HepG2 (cell line): ENCODE measurements around the gene GALNT10. TPM values are rescaled to one million over a fixed set of nuclear protein-coding genes. Genes with fewer than 3 reads are reported as not detected.

ENCODE experiments used
- ATAC-seq: fragments of 200-7000 bp; cut with Tn5 transposase; 3 replicates; pipeline ENCODE4 v1.9.1; 2020; ENCODE audit warnings: mild to moderate bottlenecking, moderate library complexity
- BruUV-seq: library from RNA; stranded (reverse); fragments of 400-500 nt; replicated peaks from 2 replicates; lab custom pipeline; 2021; lab: Mats Ljungman, UMichigan
- CTCF ChIA-PET: fragments of 300-600 bp; formaldehyde crosslinking; extraction: SDS; loops from one replicate; lab custom pipeline; 2021; ENCODE audit warnings: low total read pairs, inconsistent platforms, low intra/inter-chr PET ratio; lab: Yijun Ruan, JAX
- POLR2A ChIA-PET: fragments of 350-600 bp; sonication (Branson Sonifier 250); formaldehyde crosslinking; loops from one replicate; lab custom pipeline; 2020; ENCODE audit warnings: antibody characterized with exemption, inconsistent platforms; lab: Yijun Ruan, JAX
- DNase-seq: peaks from one replicate; pipeline ENCODE4 v3.0.0-alpha.2; 2015; ENCODE audit warnings: low spot score
- FAIRE-seq: peaks from 3 replicates; lab custom pipeline; 2011; peaks lifted over from hg19 to GRCh38; lab: Jason Lieb, UNC
- H2AFZ ChIP-seq: one replicate; pipeline ENCODE4 v1.6.1; 2011; ENCODE audit warnings: low read length, inconsistent platforms
- H3K27ac ChIP-seq: fragments of 300-600 bp; 3 replicates; pipeline ENCODE4 v1.8.0; 2011; ENCODE audit warnings: mixed run types, mild to moderate bottlenecking, mixed read lengths, low read length, inconsistent platforms; ENCODE audit not compliant: insufficient read depth; ENCODE audit errors: extremely low read length
- H3K27me3 ChIP-seq, 2 experiments: fragments of 200-600 bp in 1 of 2; 2 replicates in 1 of 2; 3 replicates in 1 of 2; pipeline versions ENCODE4 v1.6.0 to v1.8.0; 2011; ENCODE audit warnings: low read length in 2 of 2, mild to moderate bottlenecking in 2 of 2, moderate library complexity in 2 of 2, inconsistent platforms in 1 of 2; ENCODE audit not compliant: insufficient read depth in 2 of 2, control insufficient read depth in 1 of 2
- H3K36me3 ChIP-seq, 2 experiments: fragments of 200-600 bp in 1 of 2; replicated peaks in 1 of 2; 2 replicates in 1 of 2; 3 replicates in 1 of 2; pipeline versions ENCODE4 v1.5.1 to v1.8.0; 2011; ENCODE audit warnings: low read length in 2 of 2, inconsistent platforms in 1 of 2; ENCODE audit not compliant: insufficient read depth in 2 of 2, control insufficient read depth in 1 of 2
- H3K4me1 ChIP-seq: 2 replicates; pipeline ENCODE4 v1.5.1; 2012; ENCODE audit warnings: low read length, inconsistent platforms; ENCODE audit not compliant: insufficient read depth
- H3K4me2 ChIP-seq: 2 replicates; pipeline ENCODE4 v1.6.0; 2011; ENCODE audit warnings: low read depth, low read length, inconsistent platforms
- H3K4me3 ChIP-seq, 3 experiments: fragments of 200-600 bp in 1 of 3; sonication (generic), shearing (Covaris generic) in 1 of 3; replicated peaks in 1 of 3; 2 replicates each; pipeline ENCODE4 v1.5.1; 2011 to 2016; ENCODE audit warnings: low read length in 3 of 3, inconsistent platforms in 2 of 3, low read depth in 2 of 3, mild to moderate bottlenecking in 2 of 3, control low read depth in 1 of 3, mixed read lengths in 1 of 3; ENCODE audit not compliant: insufficient read depth in 1 of 3
- H3K79me2 ChIP-seq: one replicate; pipeline ENCODE4 v1.6.1; 2011; ENCODE audit warnings: low read length, inconsistent platforms; ENCODE audit not compliant: insufficient read depth
- H3K9ac ChIP-seq: 2 replicates; pipeline ENCODE4 v1.6.0; 2011; ENCODE audit warnings: mild to moderate bottlenecking, low read depth, low read length, inconsistent platforms; ENCODE audit not compliant: insufficient read depth
- H3K9me3 ChIP-seq: 2 replicates; pipeline ENCODE4 v1.5.1; 2012; ENCODE audit warnings: mild to moderate bottlenecking, low read length
- H4K20me1 ChIP-seq: 2 replicates; pipeline ENCODE4 v1.6.0; 2011; ENCODE audit warnings: inconsistent platforms, mild to moderate bottlenecking, low read length, moderate library complexity; ENCODE audit not compliant: insufficient read depth
- KAT8 ChIP-seq: IDR thresholded peaks from 2 replicates; pipeline ENCODE4 v1.6.1; 2016; ENCODE audit warnings: missing genetic modification reagents, missing compliant biosample characterization
- KDM1A ChIP-seq: IDR thresholded peaks from 2 replicates; pipeline ENCODE4 v1.6.1; 2016; ENCODE audit warnings: missing compliant biosample characterization
- MTA1 ChIP-seq: sonication (generic); formaldehyde crosslinking; IDR thresholded peaks from 2 replicates; pipeline ENCODE4 v1.4.0; 2020; ENCODE audit warnings: missing genetic modification reagents, mild to moderate bottlenecking, borderline replicate concordance
- ZBTB8A ChIP-seq: sonication (generic); formaldehyde crosslinking; IDR thresholded peaks from 2 replicates; pipeline ENCODE4 v1.4.0; 2020; ENCODE audit warnings: mild to moderate bottlenecking, low read depth, missing genetic modification reagents, borderline replicate concordance
- ZMYM3 ChIP-seq: sonication (generic); formaldehyde crosslinking; IDR thresholded peaks from 2 replicates; pipeline ENCODE4 v1.5.1; 2020; ENCODE audit warnings: mild to moderate bottlenecking, missing genetic modification reagents
- ZNF615 ChIP-seq: sonication (generic); formaldehyde crosslinking; IDR thresholded peaks from 2 replicates; pipeline ENCODE4 v1.5.0; 2020; ENCODE audit warnings: mild to moderate bottlenecking, missing genetic modification reagents, borderline replicate concordance
- ZNF790 ChIP-seq: sonication (generic); formaldehyde crosslinking; IDR thresholded peaks from 2 replicates; pipeline ENCODE4 v1.8.0; 2022; ENCODE audit warnings: missing genetic modification reagents, mild to moderate bottlenecking, borderline replicate concordance
- WGBS: methylation state at CpG from one replicate; pipeline ENCODE4 v1.1.6; 2017; ENCODE audit warnings: low lambda C conversion rate; 5-methylcytosine and 5-hydroxymethylcytosine counted together
- in situ Hi-C: cut with HindIII; loops from 2 replicates; pipeline ENCODE4 v1.10.0; 2017; ENCODE audit warnings: low pct_unique_long_range_greater_than_20kb; ENCODE audit not compliant: extremely low pct_ligation_motif_present
- intact Hi-C: fragments of 100-400 bp; cut with micrococcal nuclease; formaldehyde crosslinking; loops from one replicate; pipeline ENCODE4 v1.10.0; 2022; ENCODE audit not compliant: unreplicated experiment
- polyA plus RNA-seq, 8 experiments: library from polyadenylated mRNA; depleted of rRNA in 3 of 8; stranded (reverse) in 7 of 8; unstranded in 1 of 8; fragments of >200 nt; fragmentation: Illumina TruSeq in 4 of 8; extraction: Trizol in 4 of 8; gene quantifications; 2 replicates each; pipeline versions ENCODE4 v1.2.1 to v1.2.3, GENCODE V29; 2011 to 2016; ENCODE audit warnings: low read depth in 4 of 8, missing spikeins in 1 of 8, mixed read lengths in 1 of 8; ENCODE audit not compliant: insufficient read depth in 1 of 8
- total RNA-seq, 5 experiments: library from RNA; depleted of rRNA; stranded (reverse); fragments of >200 nt; fragmentation: Illumina TruSeq; extraction: Trizol; gene quantifications; 2 replicates each; pipeline ENCODE4 v1.2.3, GENCODE V29; 2016; ENCODE audit warnings: low read depth in 1 of 5
- TF ChIP-seq, protein P1 (sequence below): sonication (generic); formaldehyde crosslinking; IDR thresholded peaks from 2 replicates; pipeline ENCODE4 v1.4.0; 2020; ENCODE audit warnings: mild to moderate bottlenecking, low read depth, missing genetic modification reagents
- TF ChIP-seq, protein P2 (sequence below): sonication (generic); formaldehyde crosslinking; IDR thresholded peaks from 2 replicates; pipeline ENCODE4 v1.5.0; 2020; ENCODE audit warnings: missing genetic modification reagents
- TF ChIP-seq, protein P3 (sequence below): sonication (generic); formaldehyde crosslinking; IDR thresholded peaks from 2 replicates; pipeline ENCODE4 v1.8.0; 2022; ENCODE audit warnings: missing genetic modification reagents, low read depth, mild to moderate bottlenecking, borderline replicate concordance
- TF ChIP-seq, protein P4 (sequence below): sonication (generic); formaldehyde crosslinking; IDR thresholded peaks from 2 replicates; pipeline ENCODE4 v1.4.0; 2020; ENCODE audit warnings: missing genetic modification reagents, low read depth, mild to moderate bottlenecking, borderline replicate concordance

The GALNT10 gene
- total and polyA plus RNA-seq, 2 of the 13 experiments (the other 11 are each of a cell fraction or from before 2014, with no cell fraction given), result 8.1 to 11.2 TPM

DNA sequence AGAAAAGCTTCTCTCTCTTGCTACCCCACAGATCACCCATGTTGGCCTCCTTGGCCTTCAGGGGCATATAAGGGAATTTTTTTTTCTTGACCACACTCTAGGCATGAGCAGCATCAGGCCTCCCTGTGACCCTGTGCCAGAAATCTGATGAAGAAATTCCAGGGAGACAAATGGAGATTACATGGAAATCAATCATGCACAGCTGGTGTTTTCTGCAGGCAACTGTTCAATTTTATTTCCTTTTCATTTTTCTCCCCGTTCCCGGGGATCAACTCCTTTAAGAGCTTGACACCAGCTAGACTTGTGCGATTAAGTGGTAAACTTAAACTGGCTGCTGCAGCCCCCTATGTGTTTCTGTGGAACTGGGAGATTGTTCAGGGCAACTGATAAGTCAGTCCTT is 59.3 kb downstream of the GALNT10 start:
- Histone ChIP-seq H3K27ac (no peak overlapping the region), H3K4me2 (no peak overlapping the region), H3K9me3 (no peaks in the 10 kb centered on the region), H3K4me1 (no peaks in the 10 kb centered on the region), H2AFZ (no peak overlapping the region), H3K4me3 (no peak overlapping the region), H4K20me1 (no peaks in the 10 kb centered on the region), H3K27me3 (no peaks in the 10 kb centered on the region), H3K36me3 (no peaks in the 10 kb centered on the region), H3K9ac (no peak overlapping the region), H3K79me2 (no peaks in the 10 kb centered on the region)
- ATAC-seq, result no peak
- no TSS peak for BruUV-seq
- ChIA-PET CTCF (no interaction called here), POLR2A (no interaction called here)
- intact Hi-C loops, result no loop called here
- TF ChIP-seq, protein P1, sequence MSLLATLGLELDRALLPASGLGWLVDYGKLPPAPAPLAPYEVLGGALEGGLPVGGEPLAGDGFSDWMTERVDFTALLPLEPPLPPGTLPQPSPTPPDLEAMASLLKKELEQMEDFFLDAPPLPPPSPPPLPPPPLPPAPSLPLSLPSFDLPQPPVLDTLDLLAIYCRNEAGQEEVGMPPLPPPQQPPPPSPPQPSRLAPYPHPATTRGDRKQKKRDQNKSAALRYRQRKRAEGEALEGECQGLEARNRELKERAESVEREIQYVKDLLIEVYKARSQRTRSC (CRISPR knock-in tag), result no peak
- TF ChIP-seq, protein P2, sequence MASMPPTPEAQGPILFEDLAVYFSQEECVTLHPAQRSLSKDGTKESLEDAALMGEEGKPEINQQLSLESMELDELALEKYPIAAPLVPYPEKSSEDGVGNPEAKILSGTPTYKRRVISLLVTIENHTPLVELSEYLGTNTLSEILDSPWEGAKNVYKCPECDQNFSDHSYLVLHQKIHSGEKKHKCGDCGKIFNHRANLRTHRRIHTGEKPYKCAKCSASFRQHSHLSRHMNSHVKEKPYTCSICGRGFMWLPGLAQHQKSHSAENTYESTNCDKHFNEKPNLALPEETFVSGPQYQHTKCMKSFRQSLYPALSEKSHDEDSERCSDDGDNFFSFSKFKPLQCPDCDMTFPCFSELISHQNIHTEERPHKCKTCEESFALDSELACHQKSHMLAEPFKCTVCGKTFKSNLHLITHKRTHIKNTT (CRISPR knock-in tag), result no peak
- TF ChIP-seq ZBTB8A (no peak), MTA1 (CRISPR knock-in tag) (no peak), ZMYM3 (no peak)
- WGBS, result 94% methylated on average over 3 of the region's 3 CpGs
- DNase-seq, result no peak
- in situ Hi-C loops, result no loop called here
- FAIRE-seq, result no peak

DNA sequence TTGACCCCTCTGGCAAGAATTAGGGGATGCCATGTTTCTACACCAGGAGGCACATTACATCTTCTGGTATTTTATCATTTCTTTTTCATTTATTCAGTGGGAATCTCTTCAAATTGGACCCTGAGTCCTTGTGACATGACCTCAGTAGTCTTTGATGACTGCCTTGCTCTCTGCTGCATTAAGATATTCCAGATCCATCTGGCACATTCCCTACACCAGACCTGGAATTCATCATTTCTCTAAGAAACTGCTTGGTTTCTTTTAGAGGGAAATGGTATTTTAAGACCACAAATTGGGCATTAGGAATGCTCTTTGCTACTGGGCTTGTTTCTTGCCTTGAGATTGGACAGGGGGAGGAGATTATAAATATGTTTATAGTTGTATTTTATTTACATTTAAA is 61.0 kb downstream of the GALNT10 start:
- ChIA-PET POLR2A (no interaction called here), CTCF (no interaction called here)
- ATAC-seq (no peak), FAIRE-seq (no peak), DNase-seq (no peak)
- H2AFZ ChIP-seq, result no peak overlapping the region
- intact Hi-C loops (no loop called here), in situ Hi-C loops (no loop called here)
- no peak overlapping the region for H3K4me2 ChIP-seq
- H3K4me1 ChIP-seq, result no peaks in the 10 kb centered on the region
- H4K20me1 ChIP-seq, result no peaks in the 10 kb centered on the region
- H3K4me3 ChIP-seq, result no peak overlapping the region
- no peak overlapping the region for H3K27ac ChIP-seq
- H3K79me2 ChIP-seq, result no peaks in the 10 kb centered on the region
- BruUV-seq, result no TSS peak
- no peaks in the 10 kb centered on the region for H3K9me3 ChIP-seq
- no peaks in the 10 kb centered on the region for H3K27me3 ChIP-seq
- no peak overlapping the region for H3K9ac ChIP-seq
- no peaks in the 10 kb centered on the region for H3K36me3 ChIP-seq
- no peak for TF ChIP-seq KDM1A
- TF ChIP-seq, protein P3, sequence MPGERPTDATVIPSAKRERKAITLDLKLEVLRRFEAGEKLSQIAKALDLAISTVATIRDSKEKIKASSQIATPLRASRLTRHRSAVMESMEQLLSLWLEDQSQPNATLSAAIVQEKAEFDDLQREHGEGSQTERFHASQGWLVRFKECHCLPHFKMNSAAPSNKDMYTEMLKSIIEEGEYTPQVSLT (CRISPR knock-in tag), result no peak
- no peak for TF ChIP-seq ZNF790 (CRISPR knock-in tag)
- TF ChIP-seq ZNF615 (CRISPR knock-in tag), result no peak
- TF ChIP-seq KAT8 (CRISPR knock-in tag), result no peak
- TF ChIP-seq, protein P4, sequence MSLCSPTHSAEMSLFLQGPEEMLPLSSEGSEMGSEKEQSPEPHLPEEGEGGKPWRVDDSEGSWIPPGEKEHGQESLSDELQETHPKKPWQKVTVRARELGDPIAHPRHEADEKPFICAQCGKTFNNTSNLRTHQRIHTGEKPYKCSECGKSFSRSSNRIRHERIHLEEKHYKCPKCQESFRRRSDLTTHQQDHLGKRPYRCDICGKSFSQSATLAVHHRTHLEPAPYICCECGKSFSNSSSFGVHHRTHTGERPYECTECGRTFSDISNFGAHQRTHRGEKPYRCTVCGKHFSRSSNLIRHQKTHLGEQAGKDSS (CRISPR knock-in tag), result no peak
